GM10266 (cell line): ENCODE results near the gene NF1.
"Not testable (repeated sequence)": the region's sequence is repeated elsewhere in the genome, so short reads cannot be mapped to it uniquely, and the experiment has no call there.

Experiments used
- DNase-seq: peaks from one replicate; pipeline ENCODE4 v3.0.0; 2012; ENCODE audit errors: extremely low spot score
- CTCF ChIP-seq: IDR thresholded peaks from 2 replicates; pipeline ENCODE4 v1.5.1; 2012; ENCODE audit warnings: mild to moderate bottlenecking, low read depth; ENCODE audit not compliant: control insufficient read depth, insufficient read depth; ENCODE audit errors: missing control alignments

NF1 gene

GRCh38 chr17:31328160-31328535, 233.4 kb downstream of the NF1 start:
- DNase-seq = no peak
- TF ChIP-seq CTCF = no peak

GRCh38 chr17:31329221-31329620, 234.4 kb downstream of the NF1 start:
- no peak for DNase-seq
- TF ChIP-seq CTCF = no peak

- TF ChIP-seq CTCF = no peak
- DNase-seq = no peak
These were observed 245.3 kb downstream of the NF1 start for GRCh38 chr17:31339906-31340661.

GRCh38 chr17:31345191-31345747, 250.5 kb downstream of the NF1 start:
- not testable (repeated sequence) for DNase-seq

- no peak for TF ChIP-seq CTCF
- no peak for DNase-seq
These were observed 254.7 kb downstream of the NF1 start for GRCh38 chr17:31349454-31349853.

- TF ChIP-seq CTCF = no peak
- no peak for DNase-seq
These were observed 261.2 kb downstream of the NF1 start for GRCh38 chr17:31355935-31356334.

GRCh38 chr17:31357091-31357490, 262.3 kb downstream of the NF1 start:
- DNase-seq = no peak
- TF ChIP-seq CTCF = no peak
